ENCODE results near the gene SORCS2. TPM values are rescaled to one million over a fixed set of nuclear protein-coding genes. Genes with fewer than 3 reads are reported as not detected.

Gene SORCS2
- total and polyA plus RNA-seq, 2 experiments from 2014 or later = 0.92 to 6.9 TPM

DNA sequence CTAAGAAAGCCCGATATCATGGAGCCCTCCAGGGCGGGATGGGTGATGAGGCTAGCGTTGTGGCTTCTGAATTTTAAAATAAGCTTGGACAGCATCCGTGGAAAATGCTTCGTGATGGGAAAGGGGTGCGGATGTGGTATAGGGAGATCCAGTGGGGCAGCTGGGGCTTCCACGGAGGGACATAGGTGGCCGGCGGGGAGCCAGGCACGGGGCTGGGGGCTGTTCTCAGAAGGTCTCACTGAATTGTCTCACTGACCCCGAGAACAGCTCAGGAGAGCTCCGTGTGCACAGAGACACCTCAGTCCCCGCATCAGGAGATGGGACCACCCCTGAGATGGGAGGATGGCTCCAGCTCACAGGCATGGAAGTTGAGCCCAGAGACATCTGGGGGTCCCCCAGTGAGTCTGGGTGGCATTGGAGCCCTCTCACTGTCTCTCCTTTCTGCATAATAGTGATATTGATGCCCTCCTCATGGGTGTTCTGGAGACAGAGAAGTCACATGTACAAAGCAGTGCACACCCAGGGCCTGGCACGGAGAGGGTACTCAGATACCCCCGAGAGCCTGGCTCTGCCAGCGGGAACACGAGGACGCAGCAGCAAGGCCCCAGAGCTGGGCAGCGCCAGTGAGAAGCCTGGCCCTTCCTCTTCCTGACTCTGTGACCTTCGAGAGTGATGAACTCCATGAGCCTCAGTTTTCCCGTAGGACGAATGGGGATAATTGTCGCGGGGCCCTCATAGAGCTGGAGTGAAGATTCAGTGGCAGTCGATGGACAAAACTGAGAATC is 313.0 kb downstream of the SORCS2 start:
- TF ChIP-seq, protein P1, sequence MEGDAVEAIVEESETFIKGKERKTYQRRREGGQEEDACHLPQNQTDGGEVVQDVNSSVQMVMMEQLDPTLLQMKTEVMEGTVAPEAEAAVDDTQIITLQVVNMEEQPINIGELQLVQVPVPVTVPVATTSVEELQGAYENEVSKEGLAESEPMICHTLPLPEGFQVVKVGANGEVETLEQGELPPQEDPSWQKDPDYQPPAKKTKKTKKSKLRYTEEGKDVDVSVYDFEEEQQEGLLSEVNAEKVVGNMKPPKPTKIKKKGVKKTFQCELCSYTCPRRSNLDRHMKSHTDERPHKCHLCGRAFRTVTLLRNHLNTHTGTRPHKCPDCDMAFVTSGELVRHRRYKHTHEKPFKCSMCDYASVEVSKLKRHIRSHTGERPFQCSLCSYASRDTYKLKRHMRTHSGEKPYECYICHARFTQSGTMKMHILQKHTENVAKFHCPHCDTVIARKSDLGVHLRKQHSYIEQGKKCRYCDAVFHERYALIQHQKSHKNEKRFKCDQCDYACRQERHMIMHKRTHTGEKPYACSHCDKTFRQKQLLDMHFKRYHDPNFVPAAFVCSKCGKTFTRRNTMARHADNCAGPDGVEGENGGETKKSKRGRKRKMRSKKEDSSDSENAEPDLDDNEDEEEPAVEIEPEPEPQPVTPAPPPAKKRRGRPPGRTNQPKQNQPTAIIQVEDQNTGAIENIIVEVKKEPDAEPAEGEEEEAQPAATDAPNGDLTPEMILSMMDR (IDR thresholded peaks at IDR 0.05; ENCODE audit: low read depth, low read length) = no peak
- DNase-seq (ENCODE audit: low read depth in 1 of 2, low spot score in 1 of 2) = no peak
- Histone ChIP-seq H3K9me3 (ENCODE audit: low read depth) (no peaks in the 10 kb centered on the region), H3K4me3 (no peak overlapping the region), H3K27ac (no peak overlapping the region), H3K4me1 (ENCODE audit: low read depth) (no peaks in the 10 kb centered on the region), H3K36me3 (no peaks in the 10 kb centered on the region), H3K27me3 (no peaks in the 10 kb centered on the region)

DNA sequence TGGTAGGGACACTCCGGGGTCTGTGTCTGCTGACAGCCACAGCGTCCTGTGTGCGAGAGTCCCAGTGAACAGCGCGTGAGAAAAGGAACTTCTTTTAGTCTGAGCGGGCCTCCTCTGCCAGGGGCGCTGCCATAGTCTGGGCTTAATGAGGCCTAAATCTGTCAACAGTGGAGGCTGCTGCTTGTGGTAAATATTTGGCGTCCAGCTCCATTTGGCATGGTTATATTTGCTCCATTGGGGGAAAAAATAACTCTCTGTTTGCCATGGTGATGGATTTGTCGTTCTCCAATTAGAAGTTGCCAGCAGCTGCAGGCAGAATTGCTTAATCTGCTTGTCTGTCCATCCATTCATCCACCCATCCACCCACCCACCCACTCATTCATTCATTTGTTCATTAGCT is 313.8 kb downstream of the SORCS2 start:
- H3K36me3 ChIP-seq = no peaks in the 10 kb centered on the region
- no peaks in the 10 kb centered on the region for H3K27me3 ChIP-seq
- peaks cover 3% of the 10 kb centered on the region for H3K4me1 ChIP-seq (ENCODE audit: low read depth)
- DNase-seq (ENCODE audit: low read depth in 1 of 2, low spot score in 1 of 2) = peak in 1 of 2 donors; percentile 12
- H3K4me3 ChIP-seq = no peak overlapping the region
- H3K27ac ChIP-seq = no peak overlapping the region
- H3K9me3 ChIP-seq (ENCODE audit: low read depth) = no peaks in the 10 kb centered on the region
- TF ChIP-seq, protein P1 (IDR thresholded peaks at IDR 0.05; ENCODE audit: low read depth, low read length) = no peak

DNA sequence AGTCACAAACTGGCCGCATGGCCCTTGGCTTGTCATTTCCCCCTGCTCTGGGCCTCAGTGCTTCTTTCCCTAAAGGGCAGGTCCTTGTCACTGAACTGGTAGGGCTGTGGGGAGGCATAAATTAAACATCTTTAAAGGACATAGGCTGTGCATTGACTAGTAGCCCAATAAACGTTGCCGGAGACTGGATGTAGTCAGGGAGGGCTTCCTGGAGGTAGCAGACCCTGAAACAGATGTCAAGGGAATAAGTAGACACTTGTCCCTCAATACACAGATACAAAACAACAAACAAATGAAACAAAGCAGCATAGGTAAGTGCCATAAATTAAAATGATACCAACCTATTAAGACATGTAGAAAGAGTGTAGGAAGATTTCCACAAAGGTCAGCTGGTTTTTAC is 314.2 kb downstream of the SORCS2 start:
- Histone ChIP-seq H3K9me3 (ENCODE audit: low read depth) (no peaks in the 10 kb centered on the region), H3K27me3 (no peaks in the 10 kb centered on the region), H3K27ac (no peak overlapping the region), H3K4me3 (no peak overlapping the region), H3K4me1 (ENCODE audit: low read depth) (peaks cover 3% of the 10 kb centered on the region), H3K36me3 (no peaks in the 10 kb centered on the region)
- no peak for DNase-seq (ENCODE audit: low read depth in 1 of 2, low spot score in 1 of 2)
- TF ChIP-seq, protein P1 (IDR thresholded peaks at IDR 0.05; ENCODE audit: low read depth, low read length) = no peak

DNA sequence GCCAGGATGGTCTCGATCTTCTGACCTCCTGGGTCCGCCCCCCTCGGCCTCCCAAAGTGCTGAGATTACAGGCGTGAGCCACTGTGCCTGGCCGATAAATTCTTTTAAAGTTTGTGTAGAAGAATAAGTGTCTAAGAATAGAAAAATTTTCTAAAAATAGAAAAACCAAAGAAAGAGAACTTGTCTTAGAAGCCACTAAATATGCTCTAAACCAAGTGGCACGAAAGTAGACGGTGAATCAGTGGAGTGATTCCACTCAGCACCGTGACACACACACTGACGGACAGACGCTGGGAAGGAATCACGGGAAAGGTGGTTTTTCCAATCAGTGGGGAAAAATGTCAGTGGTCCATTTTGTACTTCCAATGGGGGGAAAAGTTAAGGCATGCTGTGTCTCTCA is 315.0 kb downstream of the SORCS2 start:
- DNase-seq (ENCODE audit: low read depth in 1 of 2, low spot score in 1 of 2) = no peak
- Histone ChIP-seq H3K9me3 (ENCODE audit: low read depth) (no peaks in the 10 kb centered on the region), H3K27me3 (no peaks in the 10 kb centered on the region), H3K27ac (no peak overlapping the region), H3K36me3 (no peaks in the 10 kb centered on the region), H3K4me3 (no peak overlapping the region), H3K4me1 (ENCODE audit: low read depth) (peaks cover 3% of the 10 kb centered on the region)
- TF ChIP-seq, protein P1 (IDR thresholded peaks at IDR 0.05; ENCODE audit: low read depth, low read length) = no peak

DNA sequence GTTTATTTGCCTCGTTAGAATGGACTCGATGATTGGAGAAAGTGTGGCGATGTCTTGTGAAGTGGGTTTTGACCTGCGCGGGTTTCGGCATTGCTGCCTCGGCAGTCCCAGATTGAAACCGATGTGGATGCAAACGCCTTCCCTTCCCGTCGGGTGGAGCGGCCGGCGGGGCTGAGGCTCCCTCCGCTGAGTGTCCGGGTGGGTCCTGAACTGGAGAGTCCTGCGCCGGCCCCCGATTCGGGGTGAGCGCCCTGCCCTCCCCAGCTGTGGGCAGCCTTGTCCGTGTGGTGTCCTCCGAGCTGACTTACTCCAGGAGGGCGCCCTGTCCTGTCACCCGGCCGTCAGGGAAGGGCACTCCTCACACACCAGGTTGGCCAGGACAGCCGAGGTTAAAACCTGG is 317.7 kb downstream of the SORCS2 start:
- no peak for DNase-seq (ENCODE audit: low read depth in 1 of 2, low spot score in 1 of 2)
- TF ChIP-seq, protein P1 (IDR thresholded peaks at IDR 0.05; ENCODE audit: low read depth, low read length) = no peak
- H3K27me3 ChIP-seq = no peaks in the 10 kb centered on the region
- peaks cover 7% of the 10 kb centered on the region for H3K4me1 ChIP-seq (ENCODE audit: low read depth)
- H3K9me3 ChIP-seq (ENCODE audit: low read depth) = no peaks in the 10 kb centered on the region
- H3K36me3 ChIP-seq = no peaks in the 10 kb centered on the region
- no peak overlapping the region for H3K4me3 ChIP-seq
- no peak overlapping the region for H3K27ac ChIP-seq

Measured in cardiac muscle cell (in vitro differentiated cells and primary cell).